DND-41 (cell line): ENCODE results near the gene TTC1.

Experiments
- ATAC-seq: fragments of 200-7000 bp; cut with Tn5 transposase; 3 replicates; pipeline ENCODE4 v1.9.1; 2021; ENCODE audit warnings: low read depth; ENCODE audit not compliant: insufficient read depth
- DNase-seq: peaks from one replicate; pipeline ENCODE4 v3.0.0-alpha.2; 2020
- H2AFZ ChIP-seq: 2 replicates; pipeline ENCODE4 v1.6.0; 2012; ENCODE audit warnings: low read depth, low read length
- H3K27ac ChIP-seq: 2 replicates; pipeline ENCODE4 v1.5.1; 2012; ENCODE audit warnings: low read length, inconsistent platforms
- H3K27me3 ChIP-seq: fragments of 200-600 bp; sonication (generic); 2 replicates; pipeline ENCODE4 v1.6.0; 2012; ENCODE audit warnings: low read length, mild to moderate bottlenecking, inconsistent platforms; ENCODE audit not compliant: insufficient read depth, poor library complexity
- H3K36me3 ChIP-seq: 2 replicates; pipeline ENCODE4 v1.5.1; 2012; ENCODE audit warnings: low read length, inconsistent platforms; ENCODE audit not compliant: insufficient read depth
- H3K4me1 ChIP-seq: 2 replicates; pipeline ENCODE4 v1.5.1; 2012; ENCODE audit warnings: mild to moderate bottlenecking, low read length; ENCODE audit not compliant: insufficient read depth
- H3K4me2 ChIP-seq: 2 replicates; pipeline ENCODE4 v1.6.0; 2012; ENCODE audit warnings: mild to moderate bottlenecking, moderate library complexity, low read length, inconsistent platforms; ENCODE audit not compliant: insufficient read depth
- H3K4me3 ChIP-seq, 2 experiments: fragments of 200-600 bp in 1 of 2; shearing (Covaris generic) in 1 of 2; 2 replicates each; pipeline ENCODE4 v1.5.1; 2012 to 2016; ENCODE audit warnings: inconsistent platforms in 2 of 2, low read length in 2 of 2, mild to moderate bottlenecking in 2 of 2, low read depth in 1 of 2, moderate library complexity in 1 of 2
- H3K79me2 ChIP-seq: 2 replicates; pipeline ENCODE4 v1.6.0; 2012; ENCODE audit warnings: low read length, inconsistent platforms; ENCODE audit not compliant: insufficient read depth
- H3K9ac ChIP-seq: 2 replicates; pipeline ENCODE4 v1.6.0; 2012; ENCODE audit warnings: low read depth, mild to moderate bottlenecking, inconsistent platforms, low read length, moderate library complexity
- H3K9me3 ChIP-seq: 2 replicates; pipeline ENCODE4 v1.5.1; 2012; ENCODE audit warnings: low read length, moderate library complexity, mild to moderate bottlenecking, inconsistent platforms; ENCODE audit not compliant: insufficient read depth, severe bottlenecking
- H4K20me1 ChIP-seq: 2 replicates; pipeline ENCODE4 v1.6.0; 2012; ENCODE audit warnings: low read length; ENCODE audit not compliant: insufficient read depth
- EZH2 ChIP-seq: IDR thresholded peaks from 3 replicates; pipeline ENCODE4 v1.6.1; 2012; ENCODE audit warnings: borderline replicate concordance, low read depth, mild to moderate bottlenecking, moderate library complexity, low read length, inconsistent platforms; ENCODE audit not compliant: severe bottlenecking
- TF ChIP-seq, protein P1 (sequence below): IDR thresholded peaks from 2 replicates; pipeline ENCODE4 v1.5.1; 2012; ENCODE audit warnings: borderline replicate concordance, low read length, moderate library complexity, mild to moderate bottlenecking; ENCODE audit not compliant: poor library complexity, severe bottlenecking; ENCODE audit errors: extremely low read depth

The TTC1 gene, protein sequence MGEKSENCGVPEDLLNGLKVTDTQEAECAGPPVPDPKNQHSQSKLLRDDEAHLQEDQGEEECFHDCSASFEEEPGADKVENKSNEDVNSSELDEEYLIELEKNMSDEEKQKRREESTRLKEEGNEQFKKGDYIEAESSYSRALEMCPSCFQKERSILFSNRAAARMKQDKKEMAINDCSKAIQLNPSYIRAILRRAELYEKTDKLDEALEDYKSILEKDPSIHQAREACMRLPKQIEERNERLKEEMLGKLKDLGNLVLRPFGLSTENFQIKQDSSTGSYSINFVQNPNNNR

DNA sequence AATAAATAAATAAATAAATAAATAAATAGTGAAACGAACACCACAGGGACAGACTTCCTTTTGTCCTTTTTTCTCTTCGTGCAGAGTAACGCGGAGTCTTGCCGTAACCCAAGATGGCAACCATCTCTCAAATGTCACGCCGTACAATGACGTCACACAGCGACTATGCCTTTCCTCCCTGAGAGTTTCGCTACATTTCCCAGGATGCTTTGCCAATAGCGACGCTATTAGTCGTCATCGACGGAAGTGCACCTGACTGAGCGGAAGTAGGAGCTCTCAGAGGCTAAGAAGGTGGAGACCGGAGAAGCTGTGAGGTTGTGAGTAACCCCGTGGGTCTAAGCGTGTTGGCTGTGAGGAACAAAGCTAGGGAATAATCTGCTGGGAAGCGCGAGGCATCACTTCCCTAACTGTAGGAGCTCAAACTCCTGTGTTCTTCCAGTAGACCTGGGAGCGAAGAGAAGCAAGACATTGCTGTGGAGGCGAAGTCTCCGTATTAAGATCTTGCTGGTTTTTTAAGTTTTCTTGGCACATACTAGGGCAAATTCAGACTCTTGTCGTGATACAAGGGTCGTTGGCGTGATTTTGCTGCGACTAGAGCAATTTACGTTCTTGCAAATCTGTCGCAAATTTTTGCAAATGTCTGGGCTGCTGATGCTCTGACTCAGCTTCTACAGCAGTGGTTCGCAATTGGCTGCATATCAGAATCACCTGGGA, at the start of gene TTC1:
Gene TTC1, plus strand, starts transcription at position 263 of the 714 bp plus-strand sequence. CDS start 1,390 bp downstream, outside the sequence.
- DNase-seq: peak; percentile 94
- H4K20me1 ChIP-seq: peaks cover 7% of the 10 kb centered on the region; the same call in 1 of the 2 replicates
- TF ChIP-seq, protein P1, sequence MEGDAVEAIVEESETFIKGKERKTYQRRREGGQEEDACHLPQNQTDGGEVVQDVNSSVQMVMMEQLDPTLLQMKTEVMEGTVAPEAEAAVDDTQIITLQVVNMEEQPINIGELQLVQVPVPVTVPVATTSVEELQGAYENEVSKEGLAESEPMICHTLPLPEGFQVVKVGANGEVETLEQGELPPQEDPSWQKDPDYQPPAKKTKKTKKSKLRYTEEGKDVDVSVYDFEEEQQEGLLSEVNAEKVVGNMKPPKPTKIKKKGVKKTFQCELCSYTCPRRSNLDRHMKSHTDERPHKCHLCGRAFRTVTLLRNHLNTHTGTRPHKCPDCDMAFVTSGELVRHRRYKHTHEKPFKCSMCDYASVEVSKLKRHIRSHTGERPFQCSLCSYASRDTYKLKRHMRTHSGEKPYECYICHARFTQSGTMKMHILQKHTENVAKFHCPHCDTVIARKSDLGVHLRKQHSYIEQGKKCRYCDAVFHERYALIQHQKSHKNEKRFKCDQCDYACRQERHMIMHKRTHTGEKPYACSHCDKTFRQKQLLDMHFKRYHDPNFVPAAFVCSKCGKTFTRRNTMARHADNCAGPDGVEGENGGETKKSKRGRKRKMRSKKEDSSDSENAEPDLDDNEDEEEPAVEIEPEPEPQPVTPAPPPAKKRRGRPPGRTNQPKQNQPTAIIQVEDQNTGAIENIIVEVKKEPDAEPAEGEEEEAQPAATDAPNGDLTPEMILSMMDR: no peak
- TF ChIP-seq EZH2: no peak
- peak within 1 kb of the TSS; percentile 80 for H3K9ac ChIP-seq
- peak within 1 kb of the TSS; percentile 75 to 93 for H3K4me3 ChIP-seq
- peaks cover 28% of the 10 kb centered on the region for H3K36me3 ChIP-seq
- H3K4me2 ChIP-seq: peak within 1 kb of the TSS; percentile 96
- peak; percentile 99 for ATAC-seq
- H3K9me3 ChIP-seq: no peaks in the 10 kb centered on the region
- H3K4me1 ChIP-seq: peaks cover 29% of the 10 kb centered on the region
- no peaks in the 10 kb centered on the region for H3K27me3 ChIP-seq
- H3K79me2 ChIP-seq: peaks cover 44% of the 10 kb centered on the region
- peak within 1 kb of the TSS; percentile 91 for H3K27ac ChIP-seq
- H2AFZ ChIP-seq: peak within 1 kb of the TSS; percentile 93

DNA sequence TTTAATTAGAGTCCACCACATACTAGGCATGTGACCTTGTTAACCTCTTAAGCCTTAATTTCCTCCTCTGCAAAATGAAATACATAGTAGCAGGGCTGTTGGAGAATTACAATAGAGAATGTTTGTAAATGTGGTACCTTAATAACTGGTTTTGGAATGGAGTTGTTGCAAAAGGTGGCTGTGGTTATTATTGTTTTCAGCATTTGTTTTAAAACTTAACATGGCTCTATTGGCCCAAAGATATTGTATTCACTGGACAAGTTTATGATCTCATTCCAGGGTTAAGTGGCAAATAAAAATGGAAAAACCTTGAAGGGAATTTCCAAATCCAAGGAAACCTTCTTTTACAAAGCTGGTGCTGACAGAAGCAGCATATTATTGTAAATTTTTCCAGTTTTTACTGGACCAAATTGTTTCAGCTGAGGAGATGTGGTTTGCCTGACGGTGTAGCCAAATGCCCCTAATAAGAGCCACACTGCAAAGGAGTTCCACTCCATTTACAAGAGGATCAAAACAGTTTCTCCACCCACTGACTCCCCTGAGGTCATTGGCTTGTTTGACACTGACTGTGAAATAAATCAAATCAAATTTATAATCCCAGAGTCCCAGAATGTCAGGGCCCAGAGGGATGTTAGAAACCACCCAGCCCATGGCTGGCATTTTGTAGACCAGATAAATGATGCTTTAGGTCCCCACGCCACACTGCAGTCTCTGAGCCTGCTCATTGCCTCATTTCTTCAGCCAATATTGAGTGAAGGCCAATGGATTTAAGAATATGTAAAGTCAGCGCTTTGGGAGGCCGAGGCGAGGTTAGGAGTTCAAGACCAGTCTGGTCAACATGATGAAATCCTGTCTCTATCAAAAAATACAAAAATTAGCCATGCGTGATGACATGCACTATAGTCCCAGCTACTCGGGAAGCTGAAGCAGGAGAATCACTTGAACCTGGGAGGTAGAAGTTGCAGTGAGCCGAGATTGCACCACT, 47.5 kb upstream of the TTC1 start:
- ATAC-seq: no peak

DNA sequence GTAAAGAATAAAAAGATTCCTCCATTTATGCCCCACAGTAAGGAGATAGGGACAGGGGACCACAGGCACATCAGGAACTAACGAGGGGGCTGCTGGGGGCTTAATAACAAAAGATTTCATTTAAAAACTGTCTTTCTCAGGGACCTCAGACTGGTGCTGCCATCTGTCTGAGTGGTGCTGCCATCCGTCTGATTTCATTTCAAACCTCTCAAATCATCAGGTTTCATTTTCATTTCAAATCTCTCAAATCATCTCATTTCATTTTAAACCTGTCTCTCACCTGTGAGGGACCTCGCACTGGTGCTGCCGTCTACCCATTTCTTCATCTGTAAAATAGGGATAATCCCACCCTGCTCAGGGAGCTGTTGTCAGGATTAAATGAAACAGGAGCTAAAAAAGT, 46.7 kb upstream of the TTC1 start:
- no peak overlapping the region for H3K9ac ChIP-seq
- H3K36me3 ChIP-seq: no peaks in the 10 kb centered on the region
- no peak overlapping the region for H3K27ac ChIP-seq
- no peak for TF ChIP-seq EZH2
- TF ChIP-seq, protein P1: no peak
- H3K4me1 ChIP-seq: no peaks in the 10 kb centered on the region
- ATAC-seq (no peak), DNase-seq (no peak)
- no peaks in the 10 kb centered on the region for H3K79me2 ChIP-seq
- no peak overlapping the region for H2AFZ ChIP-seq
- no peaks in the 10 kb centered on the region for H3K9me3 ChIP-seq
- H3K27me3 ChIP-seq: no peaks in the 10 kb centered on the region
- no peak overlapping the region for H3K4me3 ChIP-seq
- no peak overlapping the region for H3K4me2 ChIP-seq
- no peaks in the 10 kb centered on the region for H4K20me1 ChIP-seq

More for the DNA sequence above, 47.5 kb upstream of the TTC1 start:
- H3K9ac ChIP-seq: no peak overlapping the region
- H3K27me3 ChIP-seq: no peaks in the 10 kb centered on the region
- no peak for DNase-seq
- no peaks in the 10 kb centered on the region for H3K9me3 ChIP-seq
- H3K79me2 ChIP-seq: no peaks in the 10 kb centered on the region
- H3K4me1 ChIP-seq: no peaks in the 10 kb centered on the region
- H3K27ac ChIP-seq: no peak overlapping the region
- H4K20me1 ChIP-seq: no peaks in the 10 kb centered on the region
- H3K4me2 ChIP-seq: no peak overlapping the region
- no peaks in the 10 kb centered on the region for H3K36me3 ChIP-seq
- no peak overlapping the region for H3K4me3 ChIP-seq
- no peak for TF ChIP-seq EZH2
- TF ChIP-seq, protein P1: no peak
- H2AFZ ChIP-seq: no peak overlapping the region
